Left cardiac atrium (tissue), 4 donors: ENCODE measurements around the gene SPRR4. TPM values are rescaled to one million over a fixed set of nuclear protein-coding genes. Genes with fewer than 3 reads are reported as not detected.

Experiments used
- ATAC-seq, 2 donors: fragments of 200-7000 bp; cut with Tn5 transposase; one replicate each; pipeline ENCODE4 v1.9.1; 2020; ENCODE audit warnings: mild to moderate bottlenecking in 2 of 2, moderate library complexity in 2 of 2
- DNase-seq: peaks from one replicate; pipeline ENCODE4 v3.0.0-alpha.2; 2020
- intact Hi-C, 2 donors: fragments of 100-400 bp; cut with DNase I; formaldehyde crosslinking; loops; one replicate each; pipeline versions ENCODE4 v1.14.1 to v1.15.1; 2022 to 2023
- total RNA-seq, 2 donors: library from RNA; stranded (reverse); fragmentation: NEBNext Ultra II Directional; extraction: Animal tissue kit (Norgen Biotek cat#: 25700); gene quantifications; one replicate each; pipeline ENCODE4 v1.2.1, GENCODE V29; 2021
- donor health status: DM: no; HTN: yes; CAD: no.
- donor health status: DM: no; HTN: yes; CAD: no; lungs with severe emphysema.
- donor health status: DM: yes; HTN: yes; CAD: no.
- donor health status: Dilated cardiomyopathy.

The SPRR4 gene
- total RNA-seq, 2 donors from 2014 or later, result not detected

DNA sequence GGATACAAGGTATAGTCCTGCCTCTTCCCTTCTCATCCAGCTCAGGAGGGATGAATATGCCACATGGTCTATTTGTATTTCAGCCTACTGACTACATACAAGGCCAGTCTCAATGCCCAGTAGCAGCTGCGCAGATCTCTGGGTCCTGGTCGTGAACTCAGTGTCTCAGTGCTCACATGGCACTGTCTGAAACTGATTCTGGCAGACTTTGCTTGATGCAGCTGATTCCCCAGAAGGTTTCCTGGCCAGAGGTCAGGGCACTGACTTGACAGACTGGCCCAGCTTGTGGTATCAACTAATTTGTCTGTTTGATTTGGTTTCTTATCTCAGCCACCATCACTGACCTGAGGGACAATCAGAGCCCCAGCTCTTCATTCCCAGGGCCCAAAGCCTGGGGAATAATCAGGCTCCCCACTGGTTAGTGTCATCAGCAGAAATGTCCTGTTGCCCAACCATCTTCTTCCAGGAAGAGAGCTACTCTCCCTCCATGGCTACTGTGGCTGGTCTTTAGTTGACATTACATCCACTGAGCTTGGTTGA lies 7.5 kb upstream of the SPRR4 start:
- no peak for ATAC-seq
- intact Hi-C loops, result no loop called here
- DNase-seq, result no peak

DNA sequence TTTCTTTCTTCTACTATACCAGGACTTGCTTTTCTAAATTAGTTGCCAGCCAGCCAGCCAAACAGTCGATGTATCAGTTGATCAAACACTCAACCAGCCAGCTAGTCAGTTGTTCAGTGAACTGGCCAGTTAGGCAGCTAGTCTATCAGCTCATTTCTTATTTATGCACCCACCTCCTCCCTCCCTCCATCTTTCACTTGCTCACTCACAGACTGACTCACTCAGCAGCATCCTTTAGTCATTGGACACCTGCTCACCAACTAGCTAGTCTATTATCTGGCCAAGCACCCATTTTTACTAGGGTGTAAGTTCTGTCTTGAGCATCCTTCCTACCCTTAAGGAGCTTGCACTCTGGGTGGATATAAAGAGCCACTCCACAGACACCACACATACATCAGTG lies 5.9 kb upstream of the SPRR4 start:
- intact Hi-C loops, result no loop called here
- DNase-seq (no peak), ATAC-seq (no peak)

DNA sequence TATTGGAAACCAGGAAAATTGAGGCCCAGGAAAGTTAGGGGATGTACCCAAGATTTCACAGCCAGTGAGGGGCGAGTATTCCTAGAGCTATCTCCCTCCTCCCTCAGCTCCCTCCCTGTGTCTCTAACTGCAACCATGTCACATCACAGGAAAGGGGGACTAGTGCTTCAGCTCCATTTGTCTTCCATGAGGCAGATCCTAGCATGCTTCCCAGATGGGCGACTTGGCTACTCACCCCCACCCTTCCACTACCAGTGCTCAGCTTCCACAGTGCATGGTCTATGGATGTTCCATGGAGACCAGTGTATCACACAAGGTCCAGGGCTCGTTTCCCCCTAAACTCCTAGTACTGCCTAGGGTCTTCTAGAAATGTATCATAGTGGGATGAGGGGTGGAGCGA lies 4.6 kb upstream of the SPRR4 start:
- no peak for ATAC-seq
- intact Hi-C loops, result no loop called here
- no peak for DNase-seq

DNA sequence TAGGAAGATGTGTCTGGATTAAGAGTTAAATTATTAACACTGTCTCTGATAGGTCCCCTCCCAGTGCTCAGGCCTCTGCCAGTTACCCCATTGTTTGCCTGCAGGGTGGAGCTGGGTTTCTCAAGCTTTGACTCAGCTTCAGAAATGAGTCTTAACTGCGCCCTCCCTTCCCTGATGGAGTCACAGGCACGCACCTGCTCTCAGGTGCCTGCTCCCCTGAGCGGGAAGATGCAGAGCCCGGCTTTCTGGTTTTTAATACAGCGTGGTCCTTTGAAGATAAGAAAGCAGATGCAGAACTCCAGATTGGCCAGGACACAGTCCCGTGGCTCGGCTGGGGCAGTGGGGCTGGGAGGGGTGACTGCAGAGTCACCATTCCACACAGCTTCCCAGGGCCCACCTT lies 3.2 kb upstream of the SPRR4 start:
- DNase-seq (no peak), ATAC-seq (no peak)
- intact Hi-C loops, result no loop called here

DNA sequence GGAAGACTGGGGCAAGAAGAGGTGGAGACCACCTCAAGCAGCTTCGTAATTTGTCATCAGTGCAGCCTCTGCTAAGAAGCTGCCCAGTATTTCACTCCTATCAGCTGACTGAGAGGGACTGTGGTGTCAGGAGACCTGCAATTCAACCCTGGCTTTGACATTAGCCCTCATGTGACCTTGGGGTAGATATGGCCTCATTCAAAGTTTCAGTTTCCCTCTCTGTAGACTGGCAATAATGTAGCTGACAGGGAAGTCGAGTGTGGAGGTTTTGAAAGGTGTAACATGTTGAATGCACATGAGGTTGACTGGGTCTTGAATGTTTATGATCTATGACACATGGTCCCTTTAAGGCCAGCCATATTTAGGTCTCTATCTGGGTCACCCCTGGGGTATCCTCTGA lies 2.2 kb upstream of the SPRR4 start:
- ATAC-seq (no peak), DNase-seq (no peak)
- intact Hi-C loops, result no loop called here

DNA sequence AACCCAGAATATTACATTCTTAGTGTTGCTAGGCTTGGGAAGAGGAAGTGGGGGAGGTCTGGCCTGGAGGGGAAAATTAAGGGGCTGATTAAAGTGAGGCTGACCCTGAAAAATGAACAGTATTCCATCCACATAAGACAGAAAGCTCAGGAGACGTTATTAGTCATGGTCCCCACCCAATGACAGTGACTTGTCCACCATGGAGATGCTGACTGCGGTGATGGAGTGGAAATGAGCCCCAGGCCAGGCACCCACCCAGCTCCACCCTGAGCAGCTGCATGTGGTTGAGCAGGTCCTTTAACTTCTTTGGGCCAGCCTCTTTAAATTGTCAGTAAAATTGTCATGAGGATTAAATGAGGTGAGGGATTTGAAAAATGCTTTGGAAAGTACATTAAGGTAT lies 1.4 kb upstream of the SPRR4 start:
- intact Hi-C loops, result no loop called here
- DNase-seq (no peak), ATAC-seq (no peak)

DNA sequence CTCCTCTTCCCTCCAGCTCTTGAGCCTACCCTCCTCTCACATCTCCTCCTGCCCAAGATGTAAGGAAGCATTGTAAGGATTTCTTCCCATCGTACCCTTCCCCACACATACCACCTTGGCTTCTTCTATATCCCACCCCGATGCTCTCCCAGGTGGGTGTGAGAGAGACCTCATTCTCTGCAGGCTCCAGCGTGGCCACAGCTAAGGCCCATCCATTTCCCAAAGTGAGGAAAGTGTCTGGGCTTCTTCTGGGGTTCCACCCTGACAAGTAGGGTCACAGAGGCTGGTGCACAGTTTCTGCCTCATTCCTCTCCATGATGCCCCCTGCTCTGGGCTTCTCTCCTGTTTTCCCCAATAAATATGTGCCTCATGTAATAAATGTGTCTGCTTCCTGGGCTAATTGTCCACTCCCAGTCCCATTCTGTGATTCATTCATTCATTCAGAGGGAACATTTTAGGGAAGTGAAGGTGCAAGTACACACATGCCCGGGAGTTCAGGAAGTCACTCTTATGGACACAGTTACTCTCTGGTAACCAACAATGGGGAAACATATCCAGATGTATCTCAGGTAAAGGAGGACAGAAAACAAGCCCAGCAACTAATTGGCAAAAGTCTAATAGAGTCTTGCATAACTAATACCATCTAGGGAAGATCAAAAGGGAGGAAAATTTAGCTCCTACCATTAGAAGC lies 1.9 kb downstream of the SPRR4 start:
- intact Hi-C loops, result no loop called here
- no peak for DNase-seq
- ATAC-seq, result no peak

DNA sequence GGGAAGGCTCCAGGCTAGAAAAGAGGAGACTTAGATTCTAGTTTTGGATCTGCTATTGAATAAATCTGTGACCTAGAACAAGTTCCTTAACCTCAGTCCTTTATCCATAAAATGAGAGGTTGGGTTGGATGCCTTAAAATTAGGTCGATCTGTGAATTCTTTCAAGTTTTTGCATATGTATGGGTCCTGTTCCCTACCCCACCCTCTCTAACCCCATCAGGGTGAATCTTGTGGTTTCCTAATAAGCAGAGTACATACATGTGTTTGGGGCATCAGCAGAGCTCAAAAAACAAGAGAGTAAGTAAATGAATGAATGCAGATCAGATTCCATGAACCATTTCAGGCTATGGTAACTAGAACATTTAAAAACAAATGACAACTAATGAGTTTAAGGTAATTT lies 6.2 kb downstream of the SPRR4 start:
- intact Hi-C loops, result no loop called here
- ATAC-seq (no peak), DNase-seq (no peak)

DNA sequence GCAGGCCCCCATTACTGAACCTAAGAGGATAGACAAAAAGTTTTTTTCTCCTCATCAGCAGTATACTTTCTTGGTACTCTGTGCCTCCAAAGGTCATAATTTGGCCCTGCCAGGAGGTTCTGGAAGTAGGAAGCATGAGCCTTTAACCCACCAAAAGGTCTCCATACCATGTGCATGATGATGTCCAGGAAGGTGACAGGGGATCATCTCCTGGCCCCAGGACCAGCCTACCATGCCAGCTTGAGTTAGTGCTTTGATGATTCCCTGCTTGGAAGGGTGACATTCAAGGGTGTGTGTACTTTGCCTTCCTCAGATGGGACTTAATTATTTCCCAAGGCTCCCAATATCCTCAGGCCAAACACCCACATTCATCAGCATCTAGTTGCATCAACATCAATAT lies 7.2 kb downstream of the SPRR4 start:
- ATAC-seq (no peak), DNase-seq (no peak)
- intact Hi-C loops, result no loop called here

DNA sequence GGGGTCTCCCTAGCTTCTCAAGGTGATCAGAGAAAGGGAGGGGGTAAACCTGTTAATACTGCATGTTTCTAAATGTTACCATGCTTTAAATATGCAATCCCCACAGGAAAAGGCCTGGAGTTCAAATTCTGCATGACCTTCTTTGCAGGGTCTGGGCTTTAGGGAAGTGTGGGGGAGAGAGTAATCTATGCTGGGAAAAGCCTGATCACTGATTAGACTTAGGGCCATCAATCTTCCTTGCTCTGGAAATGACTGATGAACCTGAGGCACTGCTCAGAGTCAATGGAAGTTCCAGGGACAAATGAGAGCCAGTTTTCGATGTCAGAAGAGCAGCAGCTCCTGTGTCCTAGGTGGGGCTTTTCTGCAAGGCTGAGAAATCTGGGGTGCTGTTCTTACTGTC lies 10.2 kb downstream of the SPRR4 start:
- intact Hi-C loops, result no loop called here
- ATAC-seq (no peak), DNase-seq (no peak)

DNA sequence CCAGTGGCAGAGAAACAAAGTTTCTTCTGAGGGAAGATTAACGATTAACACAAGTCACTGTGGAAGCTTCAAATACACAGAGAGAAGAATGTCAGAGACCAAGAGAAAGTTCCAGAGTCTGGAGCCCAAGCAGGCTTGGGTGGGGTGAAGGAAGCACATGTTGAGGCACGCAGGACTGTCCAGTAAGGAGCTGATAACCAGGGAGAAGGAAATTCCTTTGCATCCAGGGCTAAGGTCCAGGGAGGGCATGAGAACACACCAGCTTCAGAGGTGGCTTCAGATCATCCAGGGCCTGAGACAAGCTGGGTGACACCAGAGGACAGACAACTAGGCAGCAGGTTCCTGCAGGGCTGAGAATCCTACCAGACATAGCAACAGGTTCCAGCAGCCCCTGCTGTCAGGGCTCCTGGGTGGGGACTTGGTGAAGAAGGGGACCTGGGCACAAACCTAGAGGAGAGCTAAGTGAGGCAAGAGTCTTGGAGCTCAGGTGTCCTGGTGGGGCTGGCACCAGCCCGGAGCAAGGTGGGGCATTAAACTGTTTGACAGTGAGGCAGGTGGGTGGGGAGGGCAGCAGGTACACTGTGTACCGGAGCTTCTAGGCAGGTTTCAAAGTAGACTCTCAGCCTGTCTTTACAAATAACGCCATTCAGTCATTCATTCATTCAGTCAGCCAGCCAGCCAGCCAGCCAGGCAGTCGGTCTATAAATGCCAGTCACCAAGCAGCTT lies 10.9 kb downstream of the SPRR4 start:
- ATAC-seq, result no peak
- no peak for DNase-seq
- intact Hi-C loops, result no loop called here

DNA sequence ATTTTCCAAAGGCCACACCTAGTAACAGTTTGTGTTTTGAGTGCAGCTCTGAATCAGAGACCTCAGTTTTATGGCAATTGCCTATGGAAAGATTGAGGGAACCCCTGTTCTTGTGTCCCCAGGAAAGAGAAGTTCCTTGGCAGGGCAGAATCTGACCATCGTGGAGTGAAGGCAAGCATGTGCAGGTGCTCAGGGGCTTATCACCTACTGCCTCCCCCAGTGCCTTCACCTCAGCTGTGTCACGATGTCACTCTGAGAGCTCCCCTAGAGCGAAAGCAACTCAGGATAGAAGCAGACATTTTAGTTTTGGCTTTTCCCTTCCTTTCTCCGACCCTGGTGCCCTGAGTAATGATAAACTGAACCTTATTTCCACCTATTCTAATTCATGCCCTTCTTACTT lies 11.6 kb downstream of the SPRR4 start:
- DNase-seq, result no peak
- no peak for ATAC-seq
- intact Hi-C loops, result no loop called here

DNA sequence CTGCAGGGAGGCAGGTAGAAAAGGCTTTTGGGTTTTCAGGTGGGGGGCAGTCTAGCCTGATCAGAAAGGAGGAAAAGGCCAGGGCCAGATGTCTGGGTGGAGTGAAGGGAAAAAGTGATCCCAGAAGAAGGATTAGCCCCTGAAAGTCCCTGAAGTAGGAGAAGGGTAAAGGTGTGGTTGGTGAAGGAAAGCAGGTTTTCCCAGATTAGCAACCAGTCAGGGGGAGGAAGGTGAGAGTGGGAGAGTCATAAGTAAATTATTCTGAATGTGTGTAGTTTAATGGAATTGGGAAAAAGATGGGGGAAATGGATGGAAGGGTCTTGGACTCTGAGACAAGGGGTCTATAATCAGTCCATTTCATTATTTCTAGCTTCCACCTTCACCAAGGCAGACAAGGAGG lies 12.8 kb downstream of the SPRR4 start:
- DNase-seq, result no peak
- intact Hi-C loops, result no loop called here
- ATAC-seq, result no peak

DNA sequence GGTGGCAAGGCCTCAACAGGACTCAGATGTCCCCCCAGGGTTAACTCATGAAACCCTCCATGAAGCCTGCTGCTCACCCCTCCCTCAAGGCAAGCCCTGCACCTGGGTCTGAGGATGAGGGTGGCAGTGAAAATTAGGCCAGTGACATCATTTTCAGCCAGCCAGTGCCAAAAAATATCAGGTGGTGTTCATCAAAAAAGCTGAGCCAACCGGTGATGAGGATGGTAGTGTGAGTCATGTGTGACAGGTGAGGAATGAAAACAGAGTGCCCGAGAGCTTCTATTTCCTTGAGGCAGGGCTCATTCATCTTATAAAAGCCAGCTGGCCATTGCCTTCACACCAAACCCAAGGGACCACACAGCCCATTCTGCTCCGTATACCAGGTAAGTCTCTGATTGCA lies 13.3 kb downstream of the SPRR4 start, which contains the start of gene SPRR1A:
Gene SPRR1A (plus strand): TSS at position 339 of the 400 bp plus-strand sequence. CDS start 1,150 bp downstream, outside the sequence.
- no peak for ATAC-seq
- DNase-seq, result no peak
- intact Hi-C loops, result no loop called here

DNA sequence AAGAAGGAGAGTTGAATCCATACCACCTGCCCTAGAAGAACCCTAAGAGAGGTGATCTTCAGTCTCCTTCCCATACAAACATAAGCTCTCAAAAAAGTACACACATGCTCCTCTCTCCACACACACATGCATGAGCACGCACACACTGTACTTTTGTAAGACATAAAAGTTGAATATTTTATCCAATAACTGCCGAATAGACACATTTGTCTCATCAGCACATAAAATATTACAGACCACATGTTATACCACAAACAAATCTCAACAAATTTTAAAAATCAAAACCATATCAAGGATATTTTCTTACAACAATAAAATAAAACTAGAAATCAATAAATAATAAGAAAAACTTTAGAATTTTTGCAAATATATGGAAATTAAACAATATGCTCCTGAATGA lies 16.1 kb downstream of the SPRR4 start:
- intact Hi-C loops, result no loop called here
- no peak for ATAC-seq
- no peak for DNase-seq

DNA sequence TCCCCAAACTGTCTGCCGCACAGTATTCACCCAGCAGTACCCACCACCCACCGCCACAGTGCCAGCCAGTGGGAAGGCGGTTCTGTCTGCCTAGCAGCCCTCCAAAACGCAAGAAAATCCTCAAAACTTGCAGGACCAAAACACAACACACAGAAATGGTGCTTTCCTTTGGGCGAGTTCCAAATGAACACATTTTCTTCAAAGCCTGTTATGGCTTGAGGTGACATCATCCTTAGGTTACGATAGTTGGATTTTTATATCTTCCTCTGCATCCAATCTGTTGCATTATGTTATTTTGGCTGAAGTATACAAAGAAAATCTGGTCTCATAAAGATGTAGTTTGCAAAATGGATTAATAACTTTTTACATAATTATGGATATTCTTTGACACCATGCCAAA lies 22.7 kb downstream of the SPRR4 start:
- no peak for DNase-seq
- no peak for ATAC-seq
- intact Hi-C loops, result no loop called here

DNA sequence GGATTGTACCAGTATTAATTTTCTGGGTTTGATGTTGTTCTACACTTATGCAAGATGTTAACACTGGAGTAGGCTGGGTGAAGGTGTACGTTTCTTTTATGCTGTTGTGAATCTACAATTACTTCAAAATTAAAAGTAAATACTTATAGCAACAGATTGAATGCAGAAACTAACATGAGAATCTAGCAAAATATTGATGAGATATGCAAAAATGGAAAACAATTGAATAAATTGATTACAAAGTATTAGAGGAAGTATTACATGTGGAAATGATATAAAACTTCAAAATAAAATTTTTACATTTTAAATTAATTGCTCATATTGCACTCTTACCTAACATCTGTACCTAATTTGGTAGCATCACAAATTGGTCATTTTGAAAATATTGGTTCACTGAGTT lies 25.4 kb downstream of the SPRR4 start:
- DNase-seq, result no peak
- intact Hi-C loops, result no loop called here
- no peak for ATAC-seq

DNA sequence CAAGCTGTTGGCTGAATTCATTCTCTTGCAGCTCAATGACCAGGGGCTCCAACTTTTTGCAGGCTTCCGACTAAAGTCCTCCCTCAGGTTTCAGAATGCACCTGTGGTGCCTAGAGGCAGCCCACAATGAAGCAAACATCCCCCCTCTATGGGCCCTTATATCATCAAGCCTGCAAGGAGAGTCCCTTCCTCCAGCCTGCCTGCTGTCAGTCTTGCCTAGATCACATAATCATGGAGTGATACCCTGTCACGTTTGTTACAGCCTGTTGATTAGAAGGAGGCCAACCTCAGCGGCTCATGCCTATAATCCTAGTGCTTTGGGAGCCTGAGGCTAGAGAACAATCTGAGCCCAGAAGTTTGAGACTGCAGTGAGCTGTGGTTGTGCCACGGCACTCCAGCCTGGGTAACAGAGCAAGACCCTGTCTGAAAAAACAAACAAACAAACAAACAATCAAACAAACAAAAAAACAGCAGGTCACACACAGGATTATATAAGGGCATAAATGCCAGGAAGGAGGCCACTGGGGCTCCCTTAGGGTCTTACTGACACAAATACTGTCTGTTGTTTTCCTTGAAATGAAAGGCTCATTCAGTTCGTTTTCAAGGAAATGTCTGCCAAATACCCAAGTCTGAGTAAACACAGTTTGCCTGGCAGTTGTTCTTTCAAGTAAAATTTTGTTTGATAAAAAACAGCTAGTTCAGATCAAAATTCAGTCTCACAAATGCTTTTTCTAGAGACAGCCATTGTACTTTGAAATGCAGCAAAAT lies 26.4 kb downstream of the SPRR4 start:
- DNase-seq (no peak), ATAC-seq (no peak)
- intact Hi-C loops, result no loop called here

DNA sequence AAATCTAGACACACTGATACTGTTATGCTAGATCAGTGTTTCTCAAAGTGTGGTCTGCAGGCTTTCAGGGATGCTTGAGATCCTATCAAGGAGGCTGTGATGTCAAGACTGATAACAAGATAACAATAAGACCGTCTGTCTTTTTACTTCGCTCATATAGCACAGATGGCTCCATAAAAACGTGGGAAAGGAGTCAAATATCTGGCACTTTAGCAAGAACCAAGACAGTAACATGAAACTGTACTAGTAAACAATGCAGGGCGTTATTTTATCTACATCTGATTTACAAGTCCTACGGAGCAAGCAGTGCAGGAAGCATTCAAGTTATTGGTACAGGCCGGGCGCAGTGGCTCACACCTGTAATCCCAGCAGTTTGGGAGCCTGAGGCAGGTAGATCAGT lies 27.5 kb downstream of the SPRR4 start:
- intact Hi-C loops, result no loop called here
- DNase-seq, result no peak

DNA sequence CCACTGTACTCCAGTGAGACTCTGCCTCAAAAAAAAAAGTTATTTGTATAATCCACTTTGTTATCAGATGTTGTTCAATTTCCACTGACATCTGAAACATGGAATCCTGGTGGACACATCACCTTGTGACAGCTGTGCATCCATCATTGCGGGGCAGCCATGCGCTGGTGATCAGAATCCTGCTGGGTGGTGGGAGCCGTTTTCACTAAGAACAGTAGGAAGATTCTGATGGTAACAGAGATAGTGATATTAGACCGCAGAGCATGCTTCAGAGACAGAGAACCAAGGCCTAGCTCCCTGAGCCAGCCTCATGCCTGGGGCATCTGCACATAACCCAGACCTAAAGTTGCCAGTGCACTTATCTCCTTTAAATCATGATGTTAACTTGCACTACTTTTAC lies 28.0 kb downstream of the SPRR4 start:
- DNase-seq (no peak), ATAC-seq (no peak)
- intact Hi-C loops, result no loop called here

More for the DNA sequence above, 27.5 kb downstream of the SPRR4 start:
- ATAC-seq, result no peak
